PFSK-1 (cell line): ENCODE data around the gene SUSD2.

Experiments used
- FOXP2 ChIP-seq: optimal IDR thresholded peaks from 2 replicates; pipeline ENCODE3; 2011; ENCODE audit warnings: borderline replicate concordance, control low read depth, inconsistent platforms; ENCODE audit not compliant: insufficient read depth; ENCODE audit errors: extremely low read length, extremely low read depth
- POLR2AphosphoS5 ChIP-seq: IDR thresholded peaks from 2 replicates; pipeline ENCODE4 v1.6.1; 2012; ENCODE audit warnings: low read depth, mild to moderate bottlenecking, control low read depth, low read length, moderate library complexity
- SIN3A ChIP-seq: IDR thresholded peaks from 2 replicates; pipeline ENCODE4 v1.6.1; 2012; ENCODE audit warnings: mild to moderate bottlenecking, low read length, moderate library complexity, borderline replicate concordance; ENCODE audit not compliant: insufficient read depth
- TAF1 ChIP-seq: IDR thresholded peaks from 2 replicates; pipeline ENCODE4 v1.6.1; 2012; ENCODE audit warnings: low read length, control low read depth, borderline replicate concordance; ENCODE audit not compliant: insufficient read depth
- TF ChIP-seq, protein P1 (sequence below), 2 experiments: IDR thresholded peaks; 2 replicates each; pipeline versions ENCODE4 v1.6.1 to v1.8.0; 2011 to 2012; ENCODE audit warnings: low read depth in 2 of 2, low read length in 2 of 2, control low read depth in 1 of 2, inconsistent platforms in 1 of 2, mild to moderate bottlenecking in 1 of 2, moderate library complexity in 1 of 2; ENCODE audit not compliant: insufficient read depth in 1 of 2

The SUSD2 gene

DNA sequence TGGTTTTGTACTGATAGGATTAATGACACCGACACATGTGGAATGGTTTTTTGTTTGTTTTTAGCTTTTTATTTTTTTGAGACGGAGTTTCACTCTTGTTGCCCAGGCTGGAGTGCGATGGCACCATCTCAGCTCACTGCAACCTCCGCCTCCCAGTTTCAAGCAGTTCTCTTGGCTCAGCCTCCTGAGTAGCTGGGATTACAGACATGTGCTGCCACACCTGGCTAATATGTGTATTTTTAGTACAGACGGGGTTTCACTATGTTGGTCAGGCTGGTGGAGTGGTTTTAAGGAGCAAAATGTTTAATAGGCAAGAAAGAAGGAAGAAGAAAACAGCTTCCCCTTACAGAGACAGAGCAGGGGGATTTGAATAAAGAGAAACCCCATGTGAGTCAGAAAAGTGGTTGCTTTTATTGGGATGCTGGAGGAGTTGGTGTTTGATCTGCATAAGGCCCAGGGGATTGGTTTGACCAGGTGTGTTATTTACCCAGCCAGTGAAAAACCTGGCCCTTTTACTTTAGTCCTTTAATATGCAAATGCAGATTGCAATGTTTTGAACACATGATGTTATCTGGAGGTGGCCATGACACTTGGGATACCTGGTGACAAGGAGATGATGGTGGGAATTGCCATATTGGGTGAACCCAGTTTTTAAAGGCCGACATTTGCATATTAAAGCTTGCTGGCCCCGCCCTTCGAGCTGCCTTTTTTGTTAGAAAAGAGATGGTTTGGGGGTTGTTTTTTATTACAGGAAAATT lies 24.3 kb downstream of the SUSD2 start:
- TF ChIP-seq SIN3A (no peak), FOXP2 (no peak), TAF1 (no peak), POLR2AphosphoS5 (no peak)
- TF ChIP-seq, protein P1, sequence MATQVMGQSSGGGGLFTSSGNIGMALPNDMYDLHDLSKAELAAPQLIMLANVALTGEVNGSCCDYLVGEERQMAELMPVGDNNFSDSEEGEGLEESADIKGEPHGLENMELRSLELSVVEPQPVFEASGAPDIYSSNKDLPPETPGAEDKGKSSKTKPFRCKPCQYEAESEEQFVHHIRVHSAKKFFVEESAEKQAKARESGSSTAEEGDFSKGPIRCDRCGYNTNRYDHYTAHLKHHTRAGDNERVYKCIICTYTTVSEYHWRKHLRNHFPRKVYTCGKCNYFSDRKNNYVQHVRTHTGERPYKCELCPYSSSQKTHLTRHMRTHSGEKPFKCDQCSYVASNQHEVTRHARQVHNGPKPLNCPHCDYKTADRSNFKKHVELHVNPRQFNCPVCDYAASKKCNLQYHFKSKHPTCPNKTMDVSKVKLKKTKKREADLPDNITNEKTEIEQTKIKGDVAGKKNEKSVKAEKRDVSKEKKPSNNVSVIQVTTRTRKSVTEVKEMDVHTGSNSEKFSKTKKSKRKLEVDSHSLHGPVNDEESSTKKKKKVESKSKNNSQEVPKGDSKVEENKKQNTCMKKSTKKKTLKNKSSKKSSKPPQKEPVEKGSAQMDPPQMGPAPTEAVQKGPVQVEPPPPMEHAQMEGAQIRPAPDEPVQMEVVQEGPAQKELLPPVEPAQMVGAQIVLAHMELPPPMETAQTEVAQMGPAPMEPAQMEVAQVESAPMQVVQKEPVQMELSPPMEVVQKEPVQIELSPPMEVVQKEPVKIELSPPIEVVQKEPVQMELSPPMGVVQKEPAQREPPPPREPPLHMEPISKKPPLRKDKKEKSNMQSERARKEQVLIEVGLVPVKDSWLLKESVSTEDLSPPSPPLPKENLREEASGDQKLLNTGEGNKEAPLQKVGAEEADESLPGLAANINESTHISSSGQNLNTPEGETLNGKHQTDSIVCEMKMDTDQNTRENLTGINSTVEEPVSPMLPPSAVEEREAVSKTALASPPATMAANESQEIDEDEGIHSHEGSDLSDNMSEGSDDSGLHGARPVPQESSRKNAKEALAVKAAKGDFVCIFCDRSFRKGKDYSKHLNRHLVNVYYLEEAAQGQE (IDR thresholded peaks at IDR 0.05; ENCODE audit: insufficient read depth in 1 of 2, low read depth in 2 of 2, low read length in 2 of 2), result no peak

DNA sequence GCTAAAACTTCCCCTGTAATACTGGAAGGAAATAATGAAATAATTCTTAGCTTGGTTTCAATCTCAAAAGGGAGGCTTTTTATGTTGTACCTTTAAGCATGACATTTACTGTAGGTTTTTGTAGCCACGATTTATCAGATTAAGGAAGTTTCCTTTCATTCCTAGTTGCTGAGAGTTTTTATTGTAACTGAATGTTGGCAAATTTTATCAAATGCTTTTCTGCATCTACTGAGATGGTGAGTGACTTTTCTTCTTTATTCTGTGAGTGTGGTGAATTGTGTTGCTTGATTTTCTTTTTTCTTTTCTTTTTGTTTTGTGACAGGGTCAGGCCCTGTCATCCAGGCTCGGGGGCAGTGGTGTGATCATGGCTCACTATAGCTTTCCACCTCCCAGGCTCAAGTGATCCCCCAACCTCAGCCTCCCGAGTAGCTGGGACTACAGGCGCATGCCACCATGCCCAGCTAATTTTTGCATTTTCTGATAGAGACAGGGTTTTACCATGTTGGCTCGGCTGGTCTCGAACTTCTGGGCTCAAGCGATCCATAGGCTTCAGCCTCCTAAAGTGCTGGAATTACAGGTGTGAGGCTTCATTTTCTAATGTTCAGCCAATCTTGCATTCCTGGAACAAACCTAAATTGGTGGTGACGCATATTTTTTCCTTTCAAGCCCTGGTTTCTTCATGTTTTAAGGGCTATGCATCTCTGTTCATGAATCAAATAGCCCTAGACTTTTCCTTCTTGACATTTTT lies 26.2 kb downstream of the SUSD2 start:
- TF ChIP-seq FOXP2 (no peak), TAF1 (no peak), SIN3A (no peak), POLR2AphosphoS5 (no peak)
- TF ChIP-seq, protein P1 (IDR thresholded peaks at IDR 0.05; ENCODE audit: insufficient read depth in 1 of 2, low read depth in 2 of 2, low read length in 2 of 2), result no peak

DNA sequence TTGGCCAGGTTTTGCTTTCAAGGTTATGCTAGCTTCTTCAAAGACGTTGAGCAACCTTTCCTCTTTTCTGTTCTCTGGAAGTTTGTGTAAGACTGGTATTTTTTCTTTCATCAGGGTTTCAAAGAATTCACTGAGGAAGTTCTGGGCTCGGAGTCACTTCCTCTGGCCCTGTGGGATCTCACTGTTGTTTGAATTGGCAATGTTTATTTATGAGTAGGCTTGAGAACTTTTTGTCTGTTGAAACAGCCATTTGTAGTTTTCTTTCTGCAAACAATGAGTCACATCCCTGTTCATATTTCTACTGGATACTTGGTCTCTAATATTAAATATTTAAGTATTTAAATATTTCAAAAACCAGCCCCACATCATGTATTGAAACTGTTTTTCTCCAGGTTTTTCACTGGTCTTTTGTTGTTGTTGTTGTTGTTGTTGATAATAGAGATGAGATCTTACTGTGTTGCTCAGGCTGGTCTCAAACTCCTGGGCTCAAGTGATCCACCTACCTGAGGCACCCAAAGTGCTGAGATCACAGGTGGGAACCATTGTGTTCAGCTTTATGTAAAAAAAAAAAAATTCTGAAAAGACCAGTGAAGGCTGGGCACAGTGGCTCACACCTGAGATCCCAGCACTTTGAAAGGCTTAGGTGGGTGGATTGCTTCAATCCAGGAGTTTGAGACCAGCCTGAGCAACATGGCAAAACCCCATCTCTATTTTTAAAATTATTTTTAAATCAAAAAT lies 26.9 kb downstream of the SUSD2 start:
- TF ChIP-seq TAF1, result no peak
- TF ChIP-seq, protein P1 (IDR thresholded peaks at IDR 0.05; ENCODE audit: insufficient read depth in 1 of 2, low read depth in 2 of 2, low read length in 2 of 2), result no peak
- TF ChIP-seq SIN3A, result no peak
- no peak for TF ChIP-seq FOXP2
- no peak for TF ChIP-seq POLR2AphosphoS5

DNA sequence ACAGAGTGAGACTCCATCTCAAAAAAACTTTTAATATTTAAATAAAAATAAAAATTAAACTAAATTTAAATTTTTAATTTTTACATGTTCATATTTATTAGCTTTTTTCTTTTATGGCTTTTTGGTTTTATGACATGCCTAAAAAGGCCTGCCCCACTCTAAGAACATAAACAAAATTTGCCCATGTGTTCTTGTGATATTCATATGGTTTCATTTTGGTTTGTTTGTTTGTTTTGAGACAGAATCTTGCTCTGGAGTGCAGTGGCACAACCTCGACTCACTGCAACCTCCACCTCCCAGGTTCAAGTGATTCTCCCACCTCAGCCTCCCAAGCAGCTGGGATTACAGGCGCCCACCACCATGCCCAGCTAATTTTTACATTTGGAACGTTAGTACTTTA lies 27.7 kb downstream of the SUSD2 start:
- no peak for TF ChIP-seq SIN3A
- no peak for TF ChIP-seq FOXP2
- no peak for TF ChIP-seq POLR2AphosphoS5
- TF ChIP-seq, protein P1 (IDR thresholded peaks at IDR 0.05; ENCODE audit: insufficient read depth in 1 of 2, low read depth in 2 of 2, low read length in 2 of 2), result no peak
- TF ChIP-seq TAF1, result no peak
